DLD1 (cell line): Measurements from ENCODE around the gene GZMM.

Experiments used
- in situ Hi-C: cut with HindIII; loops from 2 replicates; pipeline ENCODE4 v1.10.0; 2017; ENCODE audit warnings: low sequenced_read_pairs

Gene GZMM

DNA sequence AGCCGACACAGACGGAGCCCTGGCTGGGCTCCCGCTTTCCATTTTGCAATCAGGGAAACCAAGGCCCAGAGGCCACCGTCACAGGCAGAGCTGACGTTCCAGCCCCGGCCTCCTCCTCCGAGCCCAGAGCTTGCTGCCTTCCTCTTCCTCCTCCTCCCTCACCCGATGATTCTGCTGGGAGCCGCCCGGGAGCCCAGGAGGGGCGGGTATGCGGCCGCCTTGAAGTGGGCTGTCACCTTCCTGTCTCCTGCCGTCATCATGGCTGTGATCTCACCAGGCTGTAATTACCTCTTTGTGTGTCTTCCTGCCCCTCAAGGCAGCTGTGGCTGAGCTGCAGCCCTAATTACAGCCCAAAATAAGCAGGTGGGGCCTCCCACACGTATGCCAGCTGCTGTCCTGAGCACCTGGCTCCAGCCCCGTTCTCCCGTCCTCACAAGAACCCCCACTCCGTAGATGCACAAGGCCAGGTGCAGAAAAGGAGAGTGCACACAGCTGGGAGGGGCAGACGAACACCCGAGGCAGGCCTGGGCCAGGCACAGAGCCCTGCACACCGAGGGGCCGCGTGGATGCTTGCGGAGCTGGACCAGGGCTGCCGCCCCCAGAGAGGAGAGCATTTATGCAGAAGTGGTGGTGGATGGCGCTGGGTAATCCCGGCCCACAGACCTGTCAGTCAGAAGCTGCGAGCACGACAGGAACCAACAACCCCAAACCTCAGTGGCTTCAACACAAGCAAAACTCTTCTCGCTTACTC is 32.6 kb upstream of the GZMM start:
- in situ Hi-C loops: no loop called here

DNA sequence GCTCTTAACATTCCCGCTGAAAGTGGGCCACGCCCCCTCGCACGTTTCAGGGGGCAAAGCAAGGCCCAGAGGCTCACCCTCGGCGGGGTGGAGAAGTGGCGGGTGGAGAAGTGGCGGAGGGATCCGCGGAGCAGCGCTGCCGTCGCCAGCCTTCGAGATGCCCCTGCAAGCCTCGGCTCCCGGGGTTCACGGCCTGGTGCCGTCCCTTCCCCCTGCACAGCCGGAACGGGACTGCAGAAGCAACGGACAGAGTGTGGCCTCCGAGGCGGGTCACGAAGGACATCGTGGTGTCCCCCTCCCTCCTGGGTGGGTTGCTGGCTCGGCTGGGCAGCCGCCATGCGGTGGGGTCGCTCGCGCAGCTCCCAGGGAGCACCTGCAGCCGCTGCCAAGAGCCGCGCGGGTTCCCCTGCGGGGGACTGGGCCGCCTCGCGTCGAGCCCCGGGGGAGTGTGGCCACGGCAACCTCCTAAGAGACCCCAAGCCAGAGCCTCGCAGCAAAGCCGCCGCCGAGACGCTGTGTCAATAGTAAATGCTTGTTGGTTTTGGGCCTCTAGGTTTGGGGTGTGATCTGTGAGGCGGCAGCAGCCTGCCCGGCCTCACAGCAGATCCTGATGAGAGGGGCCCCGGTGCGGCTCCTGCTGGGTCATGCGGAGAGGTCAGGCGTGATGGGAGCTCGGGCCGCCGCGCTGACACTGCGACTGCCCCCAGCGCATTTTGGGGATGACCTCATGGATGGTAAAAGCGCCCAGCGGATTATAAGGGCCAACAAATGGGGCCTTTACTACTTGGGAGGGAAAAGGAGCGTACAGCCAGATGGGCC is 31.1 kb upstream of the GZMM start:
- in situ Hi-C loops: no loop called here

DNA sequence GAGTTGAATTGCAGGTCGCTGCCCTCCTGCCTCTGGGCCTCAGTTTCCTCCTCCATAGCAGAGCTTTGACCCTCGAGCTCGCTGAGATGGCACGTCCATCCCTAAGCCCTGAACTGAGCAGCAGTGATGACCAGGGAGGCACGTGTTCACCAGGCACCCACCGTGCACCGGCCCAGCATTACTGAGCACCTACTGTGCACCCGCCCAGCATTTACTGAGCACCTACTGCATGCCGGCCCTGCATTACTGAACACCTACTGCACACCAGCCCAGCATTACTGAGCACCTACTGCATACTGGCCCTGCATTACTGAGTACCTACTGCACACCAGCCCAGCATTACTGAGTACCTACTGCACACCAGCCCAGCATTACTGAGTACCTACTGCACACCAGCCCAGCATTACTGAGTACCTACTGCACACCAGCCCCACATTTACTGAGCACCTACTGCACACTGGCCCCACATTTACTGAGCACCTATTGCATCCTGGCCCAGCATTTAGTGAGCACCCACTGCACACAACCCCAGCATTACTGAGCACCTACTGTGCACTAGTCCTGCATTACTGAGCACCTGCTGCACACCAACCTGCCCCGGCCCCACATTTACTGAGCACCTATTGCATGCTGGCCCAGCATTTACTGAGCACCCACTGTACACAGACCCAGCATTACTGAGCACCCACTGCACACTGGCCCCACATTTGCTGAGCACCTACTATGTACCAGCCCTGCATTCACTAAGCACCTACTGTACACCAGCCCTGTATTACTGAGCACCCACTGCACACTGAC is 30.3 kb upstream of the GZMM start:
- in situ Hi-C loops: no loop called here

DNA sequence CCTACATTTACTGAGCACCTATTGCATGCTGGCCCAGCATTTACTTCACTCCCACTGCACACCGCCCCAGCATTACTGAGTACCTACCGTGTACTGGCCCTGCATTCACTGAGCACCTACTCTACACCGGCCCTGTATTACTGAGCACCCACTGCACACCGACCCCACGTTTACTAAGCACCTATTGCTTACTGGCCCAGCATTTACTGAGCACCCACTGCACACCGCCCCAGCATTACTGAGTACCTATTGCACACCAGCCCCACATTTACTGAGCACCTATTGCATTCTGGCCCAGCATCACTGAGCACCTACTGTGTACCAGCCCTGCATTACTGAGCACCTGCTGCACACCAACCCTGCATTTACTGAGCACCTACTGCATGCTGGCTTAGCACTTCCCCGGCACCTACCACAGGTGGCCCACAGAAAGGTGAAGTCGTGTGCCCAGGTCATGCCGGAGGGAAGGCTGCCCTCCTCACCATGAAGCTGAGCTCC is 29.6 kb upstream of the GZMM start:
- in situ Hi-C loops: no loop called here

DNA sequence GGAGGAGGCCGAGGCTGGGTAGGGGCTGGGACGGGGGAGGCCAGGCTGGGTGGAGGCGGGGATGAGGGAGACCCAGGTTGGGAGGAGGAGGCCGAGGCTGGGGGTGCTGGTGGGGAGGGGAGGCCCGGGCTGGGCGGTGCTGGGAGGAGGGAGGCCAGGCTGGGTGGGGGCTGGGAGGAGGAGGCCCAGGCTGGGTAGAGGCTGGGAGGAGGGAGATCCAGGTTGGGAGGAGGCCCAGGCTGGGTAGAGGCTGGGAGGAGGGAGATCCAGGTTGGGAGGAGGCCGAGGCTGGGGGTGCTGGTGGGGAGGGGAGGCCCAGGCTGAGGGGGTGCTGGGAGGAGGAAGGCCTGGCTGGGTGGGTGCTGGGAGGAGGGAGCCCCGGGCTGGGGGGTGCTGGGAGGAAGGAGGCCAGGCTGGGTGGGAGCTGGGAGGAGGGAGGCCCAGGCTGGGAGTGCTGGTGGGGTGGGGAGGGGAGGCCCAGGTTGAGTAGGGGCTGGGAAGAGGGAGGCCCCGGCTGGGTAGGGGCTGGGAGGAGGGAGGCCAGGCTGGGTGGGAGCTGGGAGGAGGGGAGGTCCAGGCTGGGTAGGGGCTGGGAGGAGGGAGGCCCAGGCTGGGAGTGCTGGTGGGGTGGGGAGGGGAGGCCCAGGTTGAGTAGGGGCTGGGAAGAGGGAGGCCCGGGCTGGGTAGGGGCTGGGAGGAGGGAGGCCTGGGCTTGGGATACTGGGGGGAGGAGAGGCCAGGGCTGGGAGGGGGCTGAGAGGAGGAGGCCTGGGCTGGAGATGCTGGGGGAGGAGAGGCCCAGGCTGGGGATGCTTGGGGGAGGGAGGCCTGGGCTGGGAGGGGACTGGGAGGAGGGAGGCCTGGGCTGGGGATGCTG is 25.9 kb upstream of the GZMM start:
- in situ Hi-C loops: no loop called here

DNA sequence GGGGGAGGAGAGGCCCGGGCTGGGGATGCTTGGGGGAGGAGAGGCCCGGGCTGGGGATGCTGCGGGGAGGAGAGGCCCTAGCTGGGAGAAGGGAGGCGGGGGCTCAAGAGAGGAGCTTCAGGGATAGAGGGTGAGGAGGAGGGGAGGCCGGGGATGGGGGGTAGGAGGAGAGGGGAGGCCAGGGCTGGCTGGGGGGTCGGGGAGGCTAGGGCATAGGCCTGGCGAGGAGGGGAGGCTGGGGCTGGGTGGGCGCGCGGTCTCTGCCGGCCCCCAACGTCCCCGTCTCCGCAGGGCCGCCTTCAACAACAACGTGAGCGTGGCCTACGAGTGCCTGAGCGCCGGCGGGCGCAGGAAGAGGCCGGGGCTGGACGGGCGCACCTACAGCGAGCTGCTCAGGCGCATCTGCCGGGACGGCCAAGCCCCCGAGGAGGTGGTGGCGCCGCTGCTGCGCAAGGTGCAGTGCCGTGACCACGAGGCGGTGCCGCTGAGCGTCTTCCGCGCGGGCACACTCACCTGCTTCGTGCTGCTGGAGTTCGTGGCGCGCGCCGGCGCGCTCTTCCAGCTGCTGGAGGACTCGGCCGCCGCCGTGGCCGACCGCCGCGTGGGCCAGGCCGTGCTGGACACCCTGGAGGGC is 25.1 kb upstream of the GZMM start:
- in situ Hi-C loops: no loop called here

DNA sequence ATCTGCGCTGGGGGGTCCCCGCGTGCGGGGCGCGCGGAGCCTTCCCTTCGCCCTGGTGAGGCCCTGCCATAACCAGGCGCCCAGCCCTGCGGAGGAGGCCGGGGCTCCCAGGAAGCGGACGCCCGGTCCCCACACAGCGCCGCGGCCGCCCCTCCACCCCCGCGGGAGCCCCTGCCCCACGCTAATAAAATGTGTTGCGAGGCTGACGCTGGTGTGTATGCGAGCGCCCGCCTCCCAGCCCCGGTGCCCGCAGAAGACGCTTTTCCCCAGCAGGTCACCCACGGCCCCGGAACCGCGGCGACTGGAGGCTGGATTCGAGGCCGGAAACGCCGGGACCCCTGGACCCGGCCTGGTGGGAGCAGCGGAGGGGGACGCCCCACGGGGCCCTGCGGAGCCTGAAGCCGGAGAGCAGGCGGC is 24.4 kb upstream of the GZMM start:
- in situ Hi-C loops: no loop called here

DNA sequence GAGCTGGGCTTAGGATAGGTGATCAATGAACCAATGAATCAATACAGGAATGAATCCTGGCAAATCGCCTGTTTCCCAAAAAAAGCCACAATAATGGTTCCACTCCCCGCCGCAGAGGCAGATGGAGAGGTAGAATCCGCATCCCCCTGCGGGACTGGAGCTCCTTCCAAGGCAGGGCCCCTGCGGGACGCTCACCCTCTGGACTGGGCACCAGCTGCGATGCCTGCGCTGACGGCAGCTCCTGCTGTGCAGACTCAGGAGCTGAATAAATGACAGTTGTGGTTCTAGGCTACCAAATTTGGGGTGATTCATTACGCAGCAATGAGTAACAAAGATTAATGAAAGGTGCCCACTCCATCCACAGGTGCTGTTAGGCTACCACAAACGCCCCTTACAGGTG is 21.1 kb upstream of the GZMM start:
- in situ Hi-C loops: no loop called here

DNA sequence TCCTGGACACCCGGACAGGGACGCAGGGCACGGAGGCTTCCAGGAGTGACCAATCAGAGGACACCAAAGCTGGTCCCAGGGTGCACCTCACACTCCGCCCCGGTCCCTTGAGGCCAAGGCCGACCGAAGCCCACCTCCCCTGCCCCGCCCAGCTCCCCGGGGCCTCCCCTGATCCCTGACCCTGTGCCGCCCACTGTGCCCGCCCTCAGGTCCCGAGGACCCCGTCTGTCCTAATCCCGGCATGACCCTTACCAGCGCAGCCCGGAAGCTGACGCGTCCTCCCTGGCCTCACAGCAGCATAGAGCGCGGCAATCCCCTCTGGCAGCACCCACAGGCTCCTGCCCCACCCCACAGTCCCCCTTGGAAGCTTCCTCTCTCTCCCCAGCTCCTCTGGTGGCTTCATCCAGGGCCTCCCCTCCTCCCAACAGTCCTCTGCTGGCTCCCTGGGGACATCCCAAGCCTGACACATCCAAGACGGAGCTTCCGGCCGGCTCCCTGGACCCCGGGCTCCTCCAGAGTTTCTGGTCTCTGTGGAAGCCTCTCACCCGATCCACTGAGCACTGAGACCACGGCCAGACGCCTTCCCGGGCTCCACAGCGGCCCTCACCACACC is 19.7 kb upstream of the GZMM start:
- in situ Hi-C loops: no loop called here

DNA sequence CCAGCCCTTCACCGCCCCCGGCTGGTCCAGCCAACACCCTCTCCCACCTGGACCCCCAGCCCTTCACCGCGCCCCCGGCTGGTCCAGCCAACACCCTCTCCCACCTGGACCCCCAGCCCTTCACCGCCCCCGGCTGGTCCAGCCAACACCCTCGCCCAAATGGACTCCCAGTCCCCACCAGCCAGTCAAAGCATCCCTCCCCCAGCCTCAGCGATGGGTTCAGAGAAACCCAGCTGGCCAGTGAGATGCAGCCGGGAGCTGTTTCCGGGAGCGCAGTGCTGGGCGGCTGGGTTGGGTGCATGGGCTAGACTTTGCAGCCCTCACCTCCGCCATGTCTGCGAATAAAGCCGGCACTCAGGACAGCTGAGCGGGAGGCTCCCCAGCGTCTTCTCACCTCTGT is 18.8 kb upstream of the GZMM start:
- in situ Hi-C loops: no loop called here

DNA sequence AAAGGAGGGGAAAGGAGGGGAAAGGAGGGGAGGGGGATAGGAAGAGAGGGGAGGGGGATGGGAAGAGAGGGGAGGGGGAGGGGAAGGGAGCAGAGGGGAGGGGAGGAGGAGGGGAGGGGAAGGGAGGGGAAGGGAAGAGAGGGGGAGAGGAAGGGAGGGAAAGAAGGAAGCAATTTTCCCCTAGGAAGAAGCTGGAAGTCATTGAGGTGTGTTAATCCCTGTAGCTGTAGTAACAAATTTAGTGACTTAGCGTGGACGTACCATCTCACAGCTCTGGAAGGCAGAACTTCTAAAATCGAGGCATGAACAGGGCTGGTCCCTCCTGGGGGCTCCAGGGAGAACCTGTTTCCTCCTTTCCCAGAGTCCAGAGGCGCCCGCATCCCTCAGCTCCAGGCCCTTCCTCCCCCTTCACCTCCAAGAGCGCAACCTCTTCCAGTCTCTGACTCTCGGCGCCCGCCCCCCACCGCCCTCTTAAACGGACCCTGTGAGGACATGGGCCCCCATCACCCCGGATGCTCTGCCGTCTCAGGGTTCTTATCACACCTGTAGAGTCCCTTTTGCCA is 17.9 kb upstream of the GZMM start:
- in situ Hi-C loops: no loop called here

DNA sequence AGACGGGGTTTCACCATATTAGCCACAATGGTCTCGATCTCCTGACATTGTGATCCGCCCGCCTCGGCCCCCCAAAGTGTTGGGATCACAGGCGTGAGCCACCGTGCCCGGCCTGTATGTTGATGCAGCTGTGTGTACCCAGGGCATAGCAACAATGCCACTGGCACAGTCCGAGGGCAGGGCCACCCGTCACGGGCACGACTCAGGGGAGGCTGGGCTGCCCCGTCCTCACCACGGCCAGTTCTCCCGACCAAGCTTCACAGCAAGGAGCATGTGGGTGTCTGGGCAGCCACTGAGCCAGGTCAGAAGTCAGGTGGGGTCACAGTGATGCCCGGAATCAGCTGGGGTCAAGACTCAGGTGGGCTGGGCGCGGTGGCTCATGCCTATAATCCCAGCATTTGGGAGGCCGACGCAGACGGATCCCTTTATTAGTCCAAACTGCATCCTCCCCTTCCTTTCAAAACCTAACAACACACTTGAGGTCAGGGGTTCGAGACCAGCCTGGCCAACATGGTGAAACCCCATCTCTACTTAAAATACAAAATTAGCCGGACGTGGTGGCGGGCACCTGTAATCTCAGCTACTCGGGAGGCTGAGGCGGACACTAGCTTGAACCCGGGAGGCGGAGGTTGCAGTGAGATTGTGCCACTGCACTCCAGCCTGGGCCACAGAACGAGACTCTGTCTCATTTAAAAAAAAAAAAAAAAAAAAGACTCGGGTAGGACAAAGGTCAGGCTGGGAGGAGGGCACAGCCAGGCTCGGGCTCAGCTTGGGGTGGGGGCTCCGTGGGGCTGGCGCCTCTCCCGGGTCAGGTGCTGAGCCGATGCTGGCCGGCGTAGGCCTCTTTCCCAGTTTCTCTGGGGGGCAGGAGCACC is 13.5 kb upstream of the GZMM start:
- in situ Hi-C loops: no loop called here

DNA sequence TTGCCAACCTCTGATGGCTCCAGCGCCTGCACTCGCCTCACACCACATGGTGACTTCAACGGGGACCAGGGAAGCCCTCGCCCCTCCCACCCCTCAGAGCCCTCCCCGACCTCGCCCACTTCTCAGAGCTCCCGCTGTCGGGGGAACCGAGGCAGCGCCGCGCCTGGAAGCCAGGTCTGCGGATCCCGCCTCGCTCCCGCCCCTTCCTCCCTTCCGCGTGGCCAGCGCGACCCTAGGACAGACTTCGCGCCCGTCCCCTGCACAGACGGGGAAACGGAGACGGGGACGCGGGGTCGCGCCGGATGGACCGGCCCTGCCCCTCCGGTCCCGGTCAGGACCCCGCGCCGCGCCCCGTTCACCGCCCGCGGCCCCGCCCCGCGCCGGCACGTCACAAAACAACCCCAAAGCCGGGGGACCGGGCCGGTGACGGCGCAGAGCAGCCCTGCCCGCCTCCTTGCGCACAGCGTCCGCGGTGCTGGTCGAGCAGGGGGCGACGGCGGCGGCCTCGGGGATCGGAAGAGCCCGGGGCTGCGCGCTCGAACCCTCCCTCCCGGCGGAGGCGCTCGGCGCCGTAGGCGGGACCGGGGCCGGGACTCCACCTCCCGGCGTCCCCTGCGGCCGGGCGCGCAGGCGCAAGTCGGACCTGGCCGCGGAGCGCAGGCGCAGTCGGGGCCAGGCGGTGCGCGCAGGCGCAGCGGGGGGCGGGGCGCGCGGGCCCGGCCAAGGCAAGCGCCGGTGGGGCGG is 12.7 kb upstream of the GZMM start:
- in situ Hi-C loops: no loop called here

DNA sequence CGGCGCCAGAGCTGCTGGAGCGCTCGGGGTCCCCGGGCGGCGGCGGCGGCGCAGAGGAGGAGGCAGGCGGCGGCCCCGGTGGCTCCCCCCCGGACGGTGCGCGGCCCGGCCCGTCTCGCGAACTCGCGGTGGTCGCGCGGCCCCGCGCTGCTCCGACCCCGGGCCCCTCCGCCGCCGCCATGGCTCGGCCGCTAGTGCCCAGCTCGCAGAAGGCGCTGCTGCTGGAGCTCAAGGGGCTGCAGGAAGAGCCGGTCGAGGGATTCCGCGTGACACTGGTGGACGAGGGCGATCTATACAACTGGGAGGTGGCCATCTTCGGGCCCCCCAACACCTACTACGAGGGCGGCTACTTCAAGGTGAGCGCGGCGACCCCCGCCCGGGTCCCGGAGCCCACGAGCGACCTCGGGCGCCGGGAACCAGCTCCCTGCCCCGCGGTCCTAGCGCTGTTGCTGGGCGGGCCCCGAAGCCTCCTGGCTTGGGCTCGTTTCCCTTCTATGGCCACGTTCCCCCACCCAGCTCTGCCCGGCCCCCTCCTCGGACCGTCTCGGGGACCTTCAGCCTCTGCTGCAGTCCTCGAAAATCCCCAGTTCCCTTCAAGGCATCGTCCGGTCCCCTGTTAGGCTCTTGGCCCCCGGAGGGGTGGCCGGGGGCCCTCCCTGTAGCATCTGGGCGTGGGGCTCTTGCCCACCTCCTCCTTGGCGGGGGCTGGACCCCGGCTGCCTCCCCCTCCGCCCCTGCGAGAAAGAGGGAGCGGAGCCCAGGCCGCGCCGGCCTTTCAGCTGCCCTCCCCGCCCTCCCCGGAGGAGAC is 11.9 kb upstream of the GZMM start, which contains the start of gene CDC34:
TSS of gene CDC34 (plus strand) at position 8 of the 808 bp plus-strand sequence. CDS start at position 180, 172 bp downstream.
- in situ Hi-C loops: no loop called here

DNA sequence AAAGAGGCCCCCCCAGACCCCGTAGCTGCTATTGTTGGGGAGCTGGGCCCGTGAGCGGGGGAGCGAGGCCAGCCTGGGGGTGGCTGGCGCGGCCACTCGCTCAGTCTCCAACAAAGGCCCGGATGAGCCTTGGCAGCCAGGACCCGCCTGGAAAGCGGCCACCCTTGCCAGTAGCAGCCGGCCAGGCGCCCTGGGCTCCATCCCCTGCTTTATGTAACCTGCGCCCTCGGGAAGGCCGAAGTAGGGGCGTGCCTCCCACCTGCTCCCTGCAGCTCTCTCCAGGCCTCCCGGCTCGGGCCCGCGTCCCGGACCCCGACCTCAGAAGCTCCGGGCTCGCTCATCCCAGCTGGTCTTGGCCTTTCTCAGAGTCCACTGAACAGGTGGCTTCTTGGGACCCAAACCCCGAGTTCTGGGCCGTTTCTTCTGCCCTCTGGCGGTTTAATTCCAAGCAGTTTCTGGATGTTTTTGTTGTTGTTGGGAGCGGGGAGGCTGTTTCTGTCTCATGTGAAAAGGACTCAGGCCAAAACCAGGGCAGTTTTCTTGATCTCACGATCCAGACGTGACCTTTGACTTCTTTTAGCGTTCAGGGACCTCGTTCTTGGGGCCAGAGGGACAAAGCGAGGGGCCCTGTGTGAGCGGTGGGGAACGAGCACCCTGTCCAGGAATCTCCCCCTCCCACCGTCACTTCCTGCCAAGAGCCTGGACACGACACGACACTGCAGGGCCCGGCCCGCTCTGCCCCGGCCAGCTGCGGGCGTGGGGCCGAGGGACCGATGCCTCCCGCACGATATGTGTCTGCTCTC is 11.1 kb upstream of the GZMM start:
- in situ Hi-C loops: no loop called here
